C4-2B (cell line): ENCODE data around the gene TF.

Experiments
- CTCF ChIP-seq: fragments of 450-650 bp; conservative IDR thresholded peaks from 2 replicates; pipeline ENCODE4 v1.5.1; 2017; ENCODE audit warnings: mild to moderate bottlenecking
- ZFX ChIP-seq: fragments of 450-650 bp; IDR thresholded peaks from 2 replicates; pipeline ENCODE4 v1.6.1; 2017

- TF ChIP-seq CTCF: no peak
- TF ChIP-seq ZFX: no peak
Measured at GRCh38 chr3:133712017-133712416, 34.2 kb upstream of the TF start.
